Right lobe of liver (tissue), 4 donors: ENCODE results near the gene ME1.

Experiments used
- CTCF ChIP-seq, 4 donors: fragments of 200-600 bp in 3 of 4; fragments of 450-650 bp in 1 of 4; IDR thresholded peaks; one replicate each; pipeline versions ENCODE4 v1.5.1 to v1.8.0; 2016 to 2022; ENCODE audit warnings: antibody characterized with exemption in 4 of 4, mild to moderate bottlenecking in 2 of 4
- POLR2A ChIP-seq: fragments of 450-650 bp; IDR thresholded peaks from one replicate; pipeline ENCODE4 v1.6.1; 2017; ENCODE audit warnings: antibody characterized with exemption, mild to moderate bottlenecking
- donor health status: DM: no; HTN: no; CAD: no.
- donor health status: DM: no; HTN: no; CAD: no.
- donor health status: DM: no; HTN: yes; CAD: no.

- TF ChIP-seq POLR2A (no peak), CTCF (IDR thresholded peaks at IDR 0.05) (no peak)
These were observed 48.9 kb downstream of the ME1 start for GRCh38 chr6:83381949-83382348.
